Stimulated activated CD8-positive, alpha-beta memory T cell treated with anti-CD3 and anti-CD28 coated beads, Interleukin-15, amount 100 ng/mL, for 48 hours (primary cell): ENCODE results near the gene NECTIN1.

Source experiments
- DNase-seq, 2 donors: peaks; one replicate each; pipeline ENCODE4 v3.0.0-alpha.2; 2020; ENCODE audit warnings: low read depth in 2 of 2

NECTIN1 gene

GRCh38 chr11:119755356-119756071 is 26.5 kb upstream of the NECTIN1 start:
- DNase-seq = no peak

DNA sequence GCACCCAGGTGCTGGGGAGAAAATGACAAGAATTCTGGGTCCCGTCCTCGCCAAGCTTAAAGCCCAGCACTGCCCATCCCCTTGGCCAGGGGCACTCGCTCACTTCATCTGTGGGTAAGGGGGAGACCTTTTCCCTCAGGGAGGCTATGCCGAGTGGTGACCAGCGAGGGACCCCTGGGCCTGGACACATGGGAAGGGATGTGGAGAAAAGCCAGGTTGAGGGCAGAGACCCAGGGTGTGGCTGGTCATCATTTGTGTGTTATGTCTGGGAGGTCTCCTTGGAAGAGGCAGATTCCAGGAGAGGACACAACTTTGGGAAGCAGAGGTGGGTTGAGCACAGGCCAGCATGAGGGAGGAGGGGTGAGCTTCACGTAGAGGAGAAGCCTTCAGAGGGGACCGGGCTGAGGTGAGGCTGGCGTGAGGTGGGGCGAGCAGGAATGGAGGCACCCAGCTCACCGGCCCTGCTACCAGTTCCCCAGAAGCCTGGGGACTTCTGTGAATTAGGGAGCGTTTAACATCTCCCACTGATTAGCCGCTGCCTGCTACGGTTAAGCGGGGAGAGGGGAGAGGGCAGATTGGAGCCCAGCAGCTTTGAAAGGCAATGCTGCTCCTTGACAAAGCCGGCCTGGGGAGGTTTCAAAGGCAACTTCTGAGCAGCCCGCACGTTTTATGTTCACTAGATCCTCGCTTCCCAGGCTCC is 25.8 kb upstream of the NECTIN1 start:
- no peak for DNase-seq

DNA sequence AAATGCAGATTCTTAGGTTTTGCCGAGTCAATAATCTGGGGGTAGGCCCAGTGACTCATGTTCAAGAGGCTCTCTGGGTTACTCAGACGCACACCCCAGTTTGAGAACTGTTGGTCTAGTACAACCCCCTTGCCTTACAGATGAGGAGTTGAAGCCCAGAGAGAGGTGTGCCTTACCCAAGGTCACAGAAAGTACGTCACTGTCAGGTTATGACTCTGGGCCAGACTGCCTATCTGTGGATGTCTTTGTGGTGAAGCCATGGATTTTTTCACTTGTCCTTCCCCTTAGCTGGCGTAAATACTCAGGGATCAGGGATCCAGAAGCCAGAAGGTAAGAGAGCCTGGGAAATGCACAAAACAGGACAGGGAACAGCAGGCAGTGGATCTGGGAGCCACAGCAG is 25.2 kb upstream of the NECTIN1 start:
- DNase-seq = no peak

DNA sequence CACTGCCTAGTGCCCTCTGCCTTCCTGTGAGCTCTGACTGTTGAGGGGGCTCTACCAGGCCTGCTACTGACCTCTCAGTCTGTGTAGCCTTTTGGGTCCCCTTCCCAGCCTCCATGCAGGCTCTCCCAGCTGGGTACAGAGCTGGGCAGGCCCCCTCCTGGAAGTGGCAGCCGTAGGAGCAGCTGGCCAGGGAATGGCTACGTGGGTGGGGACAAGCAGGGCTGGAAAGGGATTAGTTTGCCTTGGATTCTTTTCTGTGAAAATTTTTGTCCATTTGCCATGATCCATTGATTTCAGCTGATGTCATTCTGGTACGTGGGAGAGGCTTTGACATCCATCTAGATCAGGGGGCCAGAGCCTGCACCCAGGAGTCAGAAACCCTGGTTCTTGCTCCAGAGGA is 23.9 kb upstream of the NECTIN1 start:
- no peak for DNase-seq

GRCh38 chr11:119752345-119752871 is 23.4 kb upstream of the NECTIN1 start:
- DNase-seq = no peak

- DNase-seq = no peak
Measured at GRCh38 chr11:119750056-119750455, 21.1 kb upstream of the NECTIN1 start.

DNA sequence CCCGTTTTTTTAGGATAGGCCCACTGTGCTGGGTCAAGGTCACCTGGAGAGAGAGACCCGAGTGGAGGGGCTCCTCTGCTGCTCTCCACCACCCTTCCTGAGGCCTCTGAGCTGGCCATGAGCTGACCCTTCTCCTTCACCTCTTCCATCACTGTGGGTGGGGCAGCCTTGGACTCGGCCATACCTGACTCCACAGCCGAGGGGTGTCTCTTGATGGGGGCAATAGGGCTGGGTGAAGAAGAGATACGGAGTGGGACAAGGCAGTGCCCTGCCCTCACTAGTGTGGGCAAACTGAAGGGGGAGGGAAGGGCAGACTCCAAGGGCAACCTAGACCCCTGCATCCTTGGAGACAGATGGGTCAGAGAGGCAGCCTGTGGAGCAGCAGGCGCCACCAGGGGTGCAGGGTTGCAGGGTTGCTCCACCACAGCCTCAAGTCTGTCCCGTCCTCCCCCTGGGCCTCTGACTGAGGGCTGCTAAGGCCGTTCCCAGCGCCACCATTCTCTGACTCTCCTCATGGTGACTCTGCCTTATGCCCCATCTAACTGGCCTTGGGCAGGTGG is 20.1 kb upstream of the NECTIN1 start:
- DNase-seq = no peak

GRCh38 chr11:119747868-119748660 is 19.1 kb upstream of the NECTIN1 start:
- no peak for DNase-seq

GRCh38 chr11:119745776-119746535 is 17.0 kb upstream of the NECTIN1 start:
- no peak for DNase-seq

DNA sequence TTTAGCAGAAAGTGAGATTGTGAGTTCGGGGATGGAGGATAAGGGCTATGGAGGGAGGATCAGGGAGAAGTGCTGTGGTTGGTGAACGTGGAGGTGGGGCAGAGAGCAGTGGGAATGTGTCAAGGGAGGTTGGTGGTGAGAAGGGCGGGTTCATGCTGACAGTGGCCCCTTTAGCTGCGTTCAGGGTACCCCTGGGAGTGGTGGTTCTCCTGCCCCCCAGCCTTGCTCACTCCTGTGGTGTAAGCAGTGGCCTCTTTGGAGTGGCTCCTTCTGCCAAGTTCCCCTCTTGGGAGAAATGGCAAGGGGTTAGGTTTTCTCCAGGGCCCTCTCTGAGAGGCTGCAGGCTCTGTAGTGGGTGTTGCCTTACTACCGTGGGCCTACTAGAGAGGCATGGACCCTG is 16.1 kb upstream of the NECTIN1 start:
- DNase-seq = no peak

DNA sequence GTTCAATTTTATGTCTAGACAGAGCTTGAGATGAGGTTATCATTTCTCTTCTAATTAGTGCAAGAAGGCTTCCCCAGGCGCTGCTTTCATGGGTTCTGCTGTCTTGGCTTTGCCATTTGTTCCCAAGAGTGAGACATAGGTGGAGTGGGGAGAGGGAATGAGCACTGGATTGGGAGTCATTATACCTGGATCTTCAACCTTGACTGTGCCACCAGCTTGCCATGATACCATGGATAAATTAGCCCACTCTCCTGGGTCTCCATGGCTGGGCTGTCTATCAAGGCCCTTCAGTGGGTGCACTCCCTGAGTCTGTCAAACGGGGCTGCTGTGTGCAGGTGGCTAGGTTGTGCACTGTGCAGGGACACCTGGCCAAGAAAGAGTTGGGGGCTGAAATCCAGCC is 15.6 kb upstream of the NECTIN1 start:
- DNase-seq = no peak

GRCh38 chr11:119743006-119743405 is 14.0 kb upstream of the NECTIN1 start:
- no peak for DNase-seq

DNA sequence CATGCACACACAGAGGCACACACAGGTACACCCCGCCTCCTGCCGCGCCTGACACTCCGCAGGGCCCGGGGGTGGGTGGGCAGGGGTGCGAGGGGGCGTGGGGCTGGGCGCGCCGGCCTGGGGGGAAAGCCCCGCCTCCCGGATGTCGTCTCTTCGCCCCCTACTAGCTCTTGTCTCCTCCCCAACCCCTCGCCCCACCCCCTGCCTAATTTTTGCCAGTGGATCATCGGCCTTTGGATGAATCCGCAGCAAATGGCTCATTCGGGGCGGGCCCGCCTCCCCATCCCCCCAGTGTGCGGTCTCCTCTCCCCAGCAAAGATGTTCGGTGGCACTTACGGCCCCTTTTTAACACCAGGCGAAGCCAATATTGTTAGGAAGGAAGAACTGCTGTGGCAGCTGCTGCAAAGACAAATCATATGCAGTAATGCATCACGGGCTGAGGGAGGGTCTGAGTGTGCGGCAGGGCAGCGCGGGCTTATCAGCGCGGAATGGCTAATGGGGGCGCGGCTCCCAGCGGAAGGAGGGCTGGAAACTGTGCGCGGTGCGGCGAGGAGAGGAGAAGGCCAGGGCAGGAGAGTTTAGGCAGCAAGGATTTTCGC is 13.4 kb upstream of the NECTIN1 start:
- no peak for DNase-seq

- peak in 1 of 2 donors; percentile 38 for DNase-seq
Measured at GRCh38 chr11:119741369-119742262, 12.6 kb upstream of the NECTIN1 start.

DNA sequence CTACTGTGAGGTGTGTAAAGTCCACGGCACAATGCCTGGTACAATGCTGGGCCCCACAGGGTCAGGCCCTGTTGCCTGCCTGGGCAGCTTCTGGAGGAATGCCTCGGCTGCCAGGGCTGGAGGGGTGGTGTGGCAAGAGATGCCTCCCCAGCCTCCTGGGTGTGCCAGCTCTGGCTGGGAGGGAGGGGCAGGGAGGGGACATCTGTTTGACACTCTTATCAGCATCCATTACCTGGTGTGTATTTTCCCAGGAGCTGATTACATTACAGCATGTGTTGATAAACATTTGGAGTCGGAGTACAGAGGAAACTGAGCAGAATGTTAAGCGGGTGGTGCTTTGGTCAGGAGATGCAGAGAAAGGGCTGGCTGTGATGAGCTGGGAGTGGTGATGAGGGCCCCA is 11.0 kb upstream of the NECTIN1 start:
- DNase-seq = no peak

DNA sequence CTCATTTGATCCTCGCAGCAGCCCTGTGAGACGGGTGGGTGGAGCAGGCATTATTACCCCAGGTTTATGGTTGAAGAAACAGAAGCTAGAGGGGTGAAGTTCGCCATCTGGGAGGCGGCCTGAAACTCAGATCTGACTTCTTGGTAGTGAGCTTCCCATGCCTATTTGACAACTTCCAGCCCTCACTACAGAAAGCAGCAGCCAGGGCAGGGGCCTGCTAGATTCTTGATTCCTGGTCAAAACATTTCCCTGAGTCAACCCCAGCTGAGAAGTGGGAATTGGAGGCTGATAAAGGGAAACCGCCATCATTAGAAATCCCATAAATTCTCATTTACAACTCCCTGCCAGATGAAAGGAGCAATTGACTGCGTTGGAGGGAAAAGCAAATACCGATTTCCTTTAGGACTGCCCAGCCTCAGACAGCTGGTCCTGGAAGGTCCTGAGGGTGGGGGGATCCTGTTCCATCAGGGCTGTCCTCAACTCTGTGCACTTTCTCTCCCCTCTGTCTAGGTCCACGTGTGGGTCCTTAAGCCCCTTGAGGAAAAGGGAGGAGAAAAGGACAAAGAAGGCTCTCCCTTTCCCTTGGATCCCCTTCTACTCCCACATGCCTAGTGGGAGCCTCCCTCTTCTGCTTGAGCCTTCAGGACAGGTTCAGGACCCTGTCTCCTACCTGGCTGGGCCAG is 10.2 kb upstream of the NECTIN1 start:
- no peak for DNase-seq

DNA sequence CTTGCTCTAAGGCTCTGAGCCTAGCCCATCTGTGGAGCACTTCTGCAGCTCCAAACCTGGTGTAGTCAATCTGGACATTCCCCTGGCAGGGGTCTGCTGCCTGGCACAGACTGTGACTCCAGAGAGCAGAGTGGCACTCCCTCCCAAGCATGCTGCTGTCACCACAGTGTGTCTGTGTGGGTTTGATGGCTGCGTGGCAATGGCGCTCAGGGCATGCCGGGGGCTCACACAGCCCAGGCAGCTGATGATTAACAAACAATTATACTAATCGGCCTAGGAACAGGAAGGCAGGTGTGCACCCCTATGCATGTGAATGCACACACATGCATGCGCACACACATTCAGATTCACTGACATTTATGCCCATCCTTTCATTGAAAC is 9.0 kb upstream of the NECTIN1 start:
- no peak for DNase-seq

- no peak for DNase-seq
Measured at GRCh38 chr11:119737366-119738058, 8.5 kb upstream of the NECTIN1 start.

DNA sequence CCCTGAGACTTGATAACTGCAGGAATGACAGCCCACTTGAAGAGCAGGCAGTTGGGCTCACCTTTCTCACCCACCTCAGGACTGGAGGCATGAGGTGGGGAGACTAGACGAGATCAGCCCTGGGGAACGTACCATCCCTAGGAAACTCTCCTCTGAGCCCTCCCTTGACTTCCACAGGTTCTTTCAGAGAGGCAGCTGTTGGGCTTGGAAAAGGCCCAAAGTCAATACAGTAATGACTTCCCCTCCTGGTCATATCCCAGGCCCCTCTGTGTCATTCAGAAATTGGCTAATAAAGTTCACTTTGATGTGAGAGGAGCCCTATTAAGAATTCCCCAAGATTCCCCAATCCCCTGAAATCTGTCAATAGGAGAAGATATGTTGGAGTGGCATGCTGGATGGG is 5.8 kb upstream of the NECTIN1 start:
- DNase-seq = no peak
